GM23338 (cell line): ENCODE data around the gene XRN1. TPM values are rescaled to one million over a fixed set of nuclear protein-coding genes. Genes with fewer than 3 reads are reported as not detected.

Source experiments
- ATAC-seq: fragments of 200-7000 bp; cut with Tn5 transposase; 3 replicates; pipeline ENCODE4 v1.9.1; 2020
- DNase-seq: peaks from one replicate; pipeline ENCODE4 v3.0.0-alpha.2; 2015; ENCODE audit warnings: low spot score
- H2AFZ ChIP-seq: fragments of 200-600 bp; sonication (generic); 2 replicates; pipeline ENCODE4 v1.8.0; 2016; ENCODE audit warnings: antibody characterized with exemption, mild to moderate bottlenecking, moderate library complexity
- H3F3A ChIP-seq: fragments of 200-600 bp; sonication (generic); replicated peaks from 2 replicates; pipeline ENCODE4 v1.8.0; 2017; ENCODE audit warnings: antibody characterized with exemption, mixed run types, low read depth
- H3K27ac ChIP-seq: fragments of 200-600 bp; sonication (generic); 2 replicates; pipeline ENCODE4 v1.6.1; 2016; ENCODE audit warnings: low read depth
- H3K27me3 ChIP-seq: fragments of 200-600 bp; sonication (generic); 2 replicates; pipeline ENCODE4 v1.8.0; 2016; ENCODE audit warnings: mild to moderate bottlenecking, mixed run types, moderate library complexity; ENCODE audit not compliant: insufficient read depth
- H3K36me3 ChIP-seq: fragments of 200-600 bp; sonication (generic); 2 replicates; pipeline ENCODE4 v1.8.0; 2016; ENCODE audit warnings: mild to moderate bottlenecking; ENCODE audit not compliant: insufficient read depth
- H3K4me1 ChIP-seq: fragments of 200-600 bp; sonication (generic); 2 replicates; pipeline ENCODE4 v1.8.0; 2016; ENCODE audit warnings: mild to moderate bottlenecking, moderate library complexity; ENCODE audit not compliant: insufficient read depth
- H3K4me2 ChIP-seq: fragments of 200-600 bp; sonication (generic); 2 replicates; pipeline ENCODE4 v1.7.1; 2017; ENCODE audit warnings: mixed run types
- H3K4me3 ChIP-seq: fragments of 200-600 bp; sonication (generic); 2 replicates; pipeline ENCODE4 v1.6.1; 2016; ENCODE audit warnings: mixed run types
- H3K79me2 ChIP-seq: fragments of 200-600 bp; sonication (generic); replicated peaks from 2 replicates; pipeline ENCODE4 v1.8.0; 2017; ENCODE audit warnings: mild to moderate bottlenecking; ENCODE audit not compliant: insufficient read depth
- H3K9me2 ChIP-seq: fragments of 200-600 bp; sonication (generic); 2 replicates; pipeline ENCODE4 v1.8.0; 2017; ENCODE audit not compliant: insufficient read depth
- H4K20me1 ChIP-seq: fragments of 200-600 bp; sonication (generic); replicated peaks from 2 replicates; pipeline ENCODE4 v1.8.0; 2017; ENCODE audit warnings: mild to moderate bottlenecking; ENCODE audit not compliant: insufficient read depth
- H3K27ac Mint-ChIP-seq: 2 replicates; pipeline ENCODE4 v1.8.0; 2020; ENCODE audit warnings: inconsistent platforms, mild to moderate bottlenecking, moderate library complexity, mixed read lengths
- H3K27me3 Mint-ChIP-seq: 3 replicates; pipeline ENCODE4 v1.8.0; 2022; ENCODE audit warnings: low read depth, mild to moderate bottlenecking, moderate library complexity, mixed read lengths, inconsistent platforms; ENCODE audit not compliant: insufficient read depth, poor library complexity
- H3K36me3 Mint-ChIP-seq: 3 replicates; pipeline ENCODE4 v1.8.0; 2021; ENCODE audit warnings: low read depth, mild to moderate bottlenecking, inconsistent platforms, moderate library complexity, mixed read lengths
- H3K4me1 Mint-ChIP-seq: 3 replicates; pipeline ENCODE4 v1.8.0; 2020; ENCODE audit warnings: mild to moderate bottlenecking, inconsistent platforms, mixed read lengths
- H3K4me3 Mint-ChIP-seq: 3 replicates; pipeline ENCODE4 v1.8.0; 2021; ENCODE audit warnings: moderate library complexity, mild to moderate bottlenecking, inconsistent platforms, mixed read lengths
- H3K9me3 Mint-ChIP-seq: 3 replicates; pipeline ENCODE4 v1.8.0; 2020; ENCODE audit warnings: moderate library complexity, mild to moderate bottlenecking, inconsistent platforms, mixed read lengths
- EZH2 ChIP-seq: fragments of 200-600 bp; sonication (generic); IDR thresholded peaks from one replicate; pipeline ENCODE4 v1.8.0; 2017; ENCODE audit warnings: antibody characterized with exemption, mild to moderate bottlenecking, low read depth; ENCODE audit not compliant: unreplicated experiment
- EZH2phosphoT487 ChIP-seq: fragments of 200-600 bp; sonication (generic); IDR thresholded peaks from one replicate; pipeline ENCODE4 v1.8.1; 2018; ENCODE audit warnings: antibody characterized with exemption; ENCODE audit not compliant: unreplicated experiment
- NANOG ChIP-seq: IDR thresholded peaks from 2 replicates; pipeline ENCODE4 v1.6.1; 2016; ENCODE audit warnings: antibody characterized with exemption, borderline replicate concordance
- POLR2AphosphoS5 ChIP-seq: IDR thresholded peaks from 2 replicates; pipeline ENCODE4 v1.6.1; 2016; ENCODE audit warnings: antibody characterized with exemption, low read depth
- ZNF331 ChIP-seq: fragments of 250-450 bp; sonication (Bioruptor Pico); IDR thresholded peaks from 2 replicates; pipeline ENCODE4 v1.5.0; 2020; ENCODE audit warnings: low read depth, mild to moderate bottlenecking, moderate library complexity
- polyA plus RNA-seq: library from polyadenylated mRNA; unstranded; fragments of >200 nt; fragmentation: Nextera tagmentation; extraction: Ambion mirVana; gene quantifications from 2 replicates; pipeline ENCODE4 v1.2.1, GENCODE V29; 2016
- total RNA-seq: library from RNA; depleted of rRNA; stranded (reverse); fragments of >200 nt; shearing (Covaris generic); gene quantifications from 2 replicates; pipeline ENCODE4 v1.2.3, GENCODE V29; 2014
- TF ChIP-seq, protein P1 (sequence below): fragments of 250-450 bp; sonication (Bioruptor Pico); IDR thresholded peaks from 2 replicates; pipeline ENCODE4 v1.5.0; 2020; ENCODE audit warnings: mild to moderate bottlenecking, moderate library complexity
- TF ChIP-seq, protein P2 (sequence below): IDR thresholded peaks from 2 replicates; pipeline ENCODE4 v1.6.1; 2016; ENCODE audit warnings: antibody characterized with exemption
- TF ChIP-seq, protein P3 (sequence below): IDR thresholded peaks from one replicate; pipeline ENCODE4 v1.6.1; 2018; ENCODE audit warnings: antibody characterized with exemption; ENCODE audit not compliant: unreplicated experiment
- TF ChIP-seq, protein P4 (sequence below), 2 experiments: fragments of 200-600 bp in 1 of 2; sonication (generic) in 1 of 2; conservative IDR thresholded peaks; 2 replicates each; pipeline versions ENCODE4 v1.5.1 to v1.6.1; 2016 to 2017; ENCODE audit warnings: antibody characterized with exemption in 2 of 2, low read depth in 2 of 2, mild to moderate bottlenecking in 2 of 2, moderate library complexity in 1 of 2

Gene XRN1
- total and polyA plus RNA-seq, 2 experiments from 2014 or later = 10.9 to 16.6 TPM

DNA sequence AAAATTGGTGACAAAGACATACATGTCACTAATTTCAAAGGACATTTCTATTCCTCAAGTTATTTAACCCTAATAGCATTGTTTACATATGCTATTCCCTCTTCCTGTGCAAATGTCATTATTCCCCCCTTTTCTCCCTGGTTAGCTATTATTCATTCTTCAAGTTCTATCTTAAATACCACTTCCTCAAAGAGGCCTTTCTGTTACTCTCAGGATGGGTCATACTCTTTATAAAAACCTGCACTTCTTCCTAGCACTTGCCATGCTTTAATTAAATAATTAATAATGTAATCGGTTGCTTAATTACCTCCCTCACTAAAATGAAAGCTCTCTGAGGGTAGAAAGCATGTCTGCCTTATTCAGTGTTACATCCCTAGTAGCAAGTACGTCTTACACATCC is 88.5 kb downstream of the XRN1 start (continued):
- TF ChIP-seq, protein P1, sequence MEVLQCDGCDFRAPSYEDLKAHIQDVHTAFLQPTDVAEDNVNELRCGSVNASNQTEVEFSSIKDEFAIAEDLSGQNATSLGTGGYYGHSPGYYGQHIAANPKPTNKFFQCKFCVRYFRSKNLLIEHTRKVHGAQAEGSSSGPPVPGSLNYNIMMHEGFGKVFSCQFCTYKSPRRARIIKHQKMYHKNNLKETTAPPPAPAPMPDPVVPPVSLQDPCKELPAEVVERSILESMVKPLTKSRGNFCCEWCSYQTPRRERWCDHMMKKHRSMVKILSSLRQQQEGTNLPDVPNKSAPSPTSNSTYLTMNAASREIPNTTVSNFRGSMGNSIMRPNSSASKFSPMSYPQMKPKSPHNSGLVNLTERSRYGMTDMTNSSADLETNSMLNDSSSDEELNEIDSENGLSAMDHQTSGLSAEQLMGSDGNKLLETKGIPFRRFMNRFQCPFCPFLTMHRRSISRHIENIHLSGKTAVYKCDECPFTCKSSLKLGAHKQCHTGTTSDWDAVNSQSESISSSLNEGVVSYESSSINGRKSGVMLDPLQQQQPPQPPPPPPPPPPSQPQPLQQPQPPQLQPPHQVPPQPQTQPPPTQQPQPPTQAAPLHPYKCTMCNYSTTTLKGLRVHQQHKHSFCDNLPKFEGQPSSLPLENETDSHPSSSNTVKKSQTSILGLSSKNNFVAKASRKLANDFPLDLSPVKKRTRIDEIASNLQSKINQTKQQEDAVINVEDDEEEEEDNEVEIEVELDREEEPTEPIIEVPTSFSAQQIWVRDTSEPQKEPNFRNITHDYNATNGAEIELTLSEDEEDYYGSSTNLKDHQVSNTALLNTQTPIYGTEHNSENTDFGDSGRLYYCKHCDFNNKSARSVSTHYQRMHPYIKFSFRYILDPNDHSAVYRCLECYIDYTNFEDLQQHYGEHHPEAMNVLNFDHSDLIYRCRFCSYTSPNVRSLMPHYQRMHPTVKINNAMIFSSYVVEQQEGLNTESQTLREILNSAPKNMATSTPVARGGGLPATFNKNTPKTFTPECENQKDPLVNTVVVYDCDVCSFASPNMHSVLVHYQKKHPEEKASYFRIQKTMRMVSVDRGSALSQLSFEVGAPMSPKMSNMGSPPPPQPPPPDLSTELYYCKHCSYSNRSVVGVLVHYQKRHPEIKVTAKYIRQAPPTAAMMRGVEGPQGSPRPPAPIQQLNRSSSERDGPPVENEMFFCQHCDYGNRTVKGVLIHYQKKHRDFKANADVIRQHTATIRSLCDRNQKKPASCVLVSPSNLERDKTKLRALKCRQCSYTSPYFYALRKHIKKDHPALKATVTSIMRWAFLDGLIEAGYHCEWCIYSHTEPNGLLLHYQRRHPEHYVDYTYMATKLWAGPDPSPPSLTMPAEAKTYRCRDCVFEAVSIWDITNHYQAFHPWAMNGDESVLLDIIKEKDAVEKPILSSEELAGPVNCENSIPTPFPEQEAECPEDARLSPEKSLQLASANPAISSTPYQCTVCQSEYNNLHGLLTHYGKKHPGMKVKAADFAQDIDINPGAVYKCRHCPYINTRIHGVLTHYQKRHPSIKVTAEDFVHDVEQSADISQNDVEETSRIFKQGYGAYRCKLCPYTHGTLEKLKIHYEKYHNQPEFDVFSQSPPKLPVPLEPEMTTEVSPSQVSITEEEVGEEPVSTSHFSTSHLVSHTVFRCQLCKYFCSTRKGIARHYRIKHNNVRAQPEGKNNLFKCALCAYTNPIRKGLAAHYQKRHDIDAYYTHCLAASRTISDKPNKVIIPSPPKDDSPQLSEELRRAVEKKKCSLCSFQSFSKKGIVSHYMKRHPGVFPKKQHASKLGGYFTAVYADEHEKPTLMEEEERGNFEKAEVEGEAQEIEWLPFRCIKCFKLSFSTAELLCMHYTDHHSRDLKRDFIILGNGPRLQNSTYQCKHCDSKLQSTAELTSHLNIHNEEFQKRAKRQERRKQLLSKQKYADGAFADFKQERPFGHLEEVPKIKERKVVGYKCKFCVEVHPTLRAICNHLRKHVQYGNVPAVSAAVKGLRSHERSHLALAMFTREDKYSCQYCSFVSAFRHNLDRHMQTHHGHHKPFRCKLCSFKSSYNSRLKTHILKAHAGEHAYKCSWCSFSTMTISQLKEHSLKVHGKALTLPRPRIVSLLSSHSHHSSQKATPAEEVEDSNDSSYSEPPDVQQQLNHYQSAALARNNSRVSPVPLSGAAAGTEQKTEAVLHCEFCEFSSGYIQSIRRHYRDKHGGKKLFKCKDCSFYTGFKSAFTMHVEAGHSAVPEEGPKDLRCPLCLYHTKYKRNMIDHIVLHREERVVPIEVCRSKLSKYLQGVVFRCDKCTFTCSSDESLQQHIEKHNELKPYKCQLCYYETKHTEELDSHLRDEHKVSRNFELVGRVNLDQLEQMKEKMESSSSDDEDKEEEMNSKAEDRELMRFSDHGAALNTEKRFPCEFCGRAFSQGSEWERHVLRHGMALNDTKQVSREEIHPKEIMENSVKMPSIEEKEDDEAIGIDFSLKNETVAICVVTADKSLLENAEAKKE = no peak
- TF ChIP-seq NANOG = no peak

DNA sequence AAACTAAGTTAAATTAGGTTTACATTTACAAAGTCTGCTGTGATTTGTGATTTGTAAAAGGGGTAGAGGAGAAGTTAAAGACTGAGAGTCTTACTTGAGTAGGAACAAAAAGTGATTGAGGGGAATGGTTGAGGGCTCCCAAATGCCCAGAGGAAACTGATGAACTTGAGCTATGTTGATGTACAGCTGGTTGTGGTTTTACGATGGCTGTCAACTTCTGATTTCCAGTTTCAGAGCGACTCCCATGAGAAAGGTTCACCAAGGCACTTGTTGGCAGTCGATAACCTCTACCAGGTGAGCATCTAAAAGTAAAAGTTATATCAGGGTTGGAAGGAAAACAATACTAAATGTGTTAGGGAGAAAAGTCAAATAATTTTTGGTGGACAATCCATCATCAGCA is 91.0 kb downstream of the XRN1 start:
- H3K4me1 ChIP-seq = no peaks in the 10 kb centered on the region
- Mint-ChIP-seq H3K9me3 (no peaks in the 10 kb centered on the region), H3K36me3 (peaks cover 19% of the 10 kb centered on the region; the same call in 2 of the 3 replicates), H3K4me1 (no peaks in the 10 kb centered on the region), H3K4me3 (no peak overlapping the region), H3K27ac (no peak overlapping the region), H3K27me3 (no peaks in the 10 kb centered on the region)
- H3K4me3 ChIP-seq = no peak overlapping the region
- H3K27me3 ChIP-seq = no peaks in the 10 kb centered on the region
- H3F3A ChIP-seq = no peaks in the 10 kb centered on the region
- no peaks in the 10 kb centered on the region for H3K79me2 ChIP-seq
- H3K4me2 ChIP-seq = no peak overlapping the region
- peaks cover 5% of the 10 kb centered on the region; the same call in 1 of the 2 replicates for H3K36me3 ChIP-seq
- H2AFZ ChIP-seq = no peak overlapping the region
- no peak overlapping the region for H3K27ac ChIP-seq
- no peaks in the 10 kb centered on the region for H3K9me2 ChIP-seq
- no peaks in the 10 kb centered on the region for H4K20me1 ChIP-seq
- ATAC-seq = no peak
- TF ChIP-seq NANOG (no peak), EZH2 (no peak), POLR2AphosphoS5 (no peak), EZH2phosphoT487 (no peak), ZNF331 (CRISPR knock-in tag) (no peak)
- TF ChIP-seq, protein P2, sequence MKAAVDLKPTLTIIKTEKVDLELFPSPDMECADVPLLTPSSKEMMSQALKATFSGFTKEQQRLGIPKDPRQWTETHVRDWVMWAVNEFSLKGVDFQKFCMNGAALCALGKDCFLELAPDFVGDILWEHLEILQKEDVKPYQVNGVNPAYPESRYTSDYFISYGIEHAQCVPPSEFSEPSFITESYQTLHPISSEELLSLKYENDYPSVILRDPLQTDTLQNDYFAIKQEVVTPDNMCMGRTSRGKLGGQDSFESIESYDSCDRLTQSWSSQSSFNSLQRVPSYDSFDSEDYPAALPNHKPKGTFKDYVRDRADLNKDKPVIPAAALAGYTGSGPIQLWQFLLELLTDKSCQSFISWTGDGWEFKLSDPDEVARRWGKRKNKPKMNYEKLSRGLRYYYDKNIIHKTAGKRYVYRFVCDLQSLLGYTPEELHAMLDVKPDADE = no peak
- TF ChIP-seq, protein P3, sequence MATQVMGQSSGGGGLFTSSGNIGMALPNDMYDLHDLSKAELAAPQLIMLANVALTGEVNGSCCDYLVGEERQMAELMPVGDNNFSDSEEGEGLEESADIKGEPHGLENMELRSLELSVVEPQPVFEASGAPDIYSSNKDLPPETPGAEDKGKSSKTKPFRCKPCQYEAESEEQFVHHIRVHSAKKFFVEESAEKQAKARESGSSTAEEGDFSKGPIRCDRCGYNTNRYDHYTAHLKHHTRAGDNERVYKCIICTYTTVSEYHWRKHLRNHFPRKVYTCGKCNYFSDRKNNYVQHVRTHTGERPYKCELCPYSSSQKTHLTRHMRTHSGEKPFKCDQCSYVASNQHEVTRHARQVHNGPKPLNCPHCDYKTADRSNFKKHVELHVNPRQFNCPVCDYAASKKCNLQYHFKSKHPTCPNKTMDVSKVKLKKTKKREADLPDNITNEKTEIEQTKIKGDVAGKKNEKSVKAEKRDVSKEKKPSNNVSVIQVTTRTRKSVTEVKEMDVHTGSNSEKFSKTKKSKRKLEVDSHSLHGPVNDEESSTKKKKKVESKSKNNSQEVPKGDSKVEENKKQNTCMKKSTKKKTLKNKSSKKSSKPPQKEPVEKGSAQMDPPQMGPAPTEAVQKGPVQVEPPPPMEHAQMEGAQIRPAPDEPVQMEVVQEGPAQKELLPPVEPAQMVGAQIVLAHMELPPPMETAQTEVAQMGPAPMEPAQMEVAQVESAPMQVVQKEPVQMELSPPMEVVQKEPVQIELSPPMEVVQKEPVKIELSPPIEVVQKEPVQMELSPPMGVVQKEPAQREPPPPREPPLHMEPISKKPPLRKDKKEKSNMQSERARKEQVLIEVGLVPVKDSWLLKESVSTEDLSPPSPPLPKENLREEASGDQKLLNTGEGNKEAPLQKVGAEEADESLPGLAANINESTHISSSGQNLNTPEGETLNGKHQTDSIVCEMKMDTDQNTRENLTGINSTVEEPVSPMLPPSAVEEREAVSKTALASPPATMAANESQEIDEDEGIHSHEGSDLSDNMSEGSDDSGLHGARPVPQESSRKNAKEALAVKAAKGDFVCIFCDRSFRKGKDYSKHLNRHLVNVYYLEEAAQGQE = no peak
- TF ChIP-seq, protein P4, sequence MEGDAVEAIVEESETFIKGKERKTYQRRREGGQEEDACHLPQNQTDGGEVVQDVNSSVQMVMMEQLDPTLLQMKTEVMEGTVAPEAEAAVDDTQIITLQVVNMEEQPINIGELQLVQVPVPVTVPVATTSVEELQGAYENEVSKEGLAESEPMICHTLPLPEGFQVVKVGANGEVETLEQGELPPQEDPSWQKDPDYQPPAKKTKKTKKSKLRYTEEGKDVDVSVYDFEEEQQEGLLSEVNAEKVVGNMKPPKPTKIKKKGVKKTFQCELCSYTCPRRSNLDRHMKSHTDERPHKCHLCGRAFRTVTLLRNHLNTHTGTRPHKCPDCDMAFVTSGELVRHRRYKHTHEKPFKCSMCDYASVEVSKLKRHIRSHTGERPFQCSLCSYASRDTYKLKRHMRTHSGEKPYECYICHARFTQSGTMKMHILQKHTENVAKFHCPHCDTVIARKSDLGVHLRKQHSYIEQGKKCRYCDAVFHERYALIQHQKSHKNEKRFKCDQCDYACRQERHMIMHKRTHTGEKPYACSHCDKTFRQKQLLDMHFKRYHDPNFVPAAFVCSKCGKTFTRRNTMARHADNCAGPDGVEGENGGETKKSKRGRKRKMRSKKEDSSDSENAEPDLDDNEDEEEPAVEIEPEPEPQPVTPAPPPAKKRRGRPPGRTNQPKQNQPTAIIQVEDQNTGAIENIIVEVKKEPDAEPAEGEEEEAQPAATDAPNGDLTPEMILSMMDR (conservative IDR thresholded peaks at IDR 0.05; ENCODE audit: low read depth in 2 of 2) = no peak
- no peak for DNase-seq
